DLD1 (cell line): ENCODE measurements around the gene NKIRAS1.
"Not testable (repeated sequence)": the region's sequence is repeated elsewhere in the genome, so short reads cannot be mapped to it uniquely, and the experiment has no call there.

Source experiments
- in situ Hi-C: cut with HindIII; loops from 2 replicates; pipeline ENCODE4 v1.10.0; 2017; ENCODE audit warnings: low sequenced_read_pairs

The NKIRAS1 gene

DNA sequence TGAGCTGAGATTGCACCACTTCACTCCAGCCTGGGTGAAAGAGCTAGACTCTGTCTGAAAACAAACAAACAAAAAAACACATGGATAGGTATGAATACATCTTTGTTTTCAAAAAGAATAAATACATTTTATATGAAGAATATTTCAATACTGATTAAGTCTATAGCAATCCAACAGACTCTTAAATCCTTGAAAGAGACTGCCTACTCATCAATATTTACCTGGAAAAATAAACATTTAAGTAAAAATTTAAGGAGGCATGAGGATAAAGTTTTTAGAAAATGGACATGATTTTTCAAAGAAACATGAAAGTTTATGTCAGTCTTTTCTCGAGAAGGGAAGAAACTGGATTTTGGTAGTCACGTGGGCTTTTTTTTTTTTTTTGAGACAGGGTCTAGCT is 5.4 kb downstream of the NKIRAS1 start:
- in situ Hi-C loops = no loop called here

DNA sequence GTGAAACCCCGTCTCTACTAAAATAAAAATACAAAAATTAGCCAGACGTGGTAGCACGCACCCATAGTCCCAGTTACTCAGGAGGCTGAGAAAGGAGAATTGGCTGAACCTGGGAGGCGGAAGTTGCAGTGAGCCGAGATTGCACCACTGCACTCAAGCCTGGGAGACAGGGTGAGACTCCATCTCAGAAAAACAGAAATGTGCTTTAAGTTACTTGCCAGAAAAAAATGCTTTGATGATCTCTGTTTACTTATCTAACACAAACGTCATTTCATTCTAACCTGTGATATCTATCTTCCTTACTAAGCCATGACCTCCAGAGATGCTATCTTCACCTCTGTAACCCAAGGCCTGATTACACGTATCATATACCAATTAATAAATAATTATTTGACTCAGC is 7.4 kb downstream of the NKIRAS1 start:
- in situ Hi-C loops = no loop called here

DNA sequence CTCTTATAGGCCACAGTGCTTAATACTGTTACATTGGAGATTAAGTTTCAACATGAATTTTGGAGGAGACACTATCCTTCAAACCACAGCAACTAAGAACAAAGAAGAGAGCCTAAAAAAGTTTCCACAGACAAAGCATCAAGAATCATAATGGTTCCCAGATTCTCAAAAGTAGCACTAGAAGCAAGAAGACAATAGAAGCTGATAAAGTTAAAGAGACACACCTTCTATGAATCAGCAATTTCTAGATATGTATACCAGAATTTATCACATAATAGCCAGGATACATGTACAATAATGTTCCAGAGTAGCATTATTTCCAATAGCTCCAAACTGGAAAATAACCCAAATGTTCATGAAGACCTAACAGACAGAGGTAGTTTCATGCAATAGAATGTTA is 12.2 kb downstream of the NKIRAS1 start:
- in situ Hi-C loops = no loop called here

DNA sequence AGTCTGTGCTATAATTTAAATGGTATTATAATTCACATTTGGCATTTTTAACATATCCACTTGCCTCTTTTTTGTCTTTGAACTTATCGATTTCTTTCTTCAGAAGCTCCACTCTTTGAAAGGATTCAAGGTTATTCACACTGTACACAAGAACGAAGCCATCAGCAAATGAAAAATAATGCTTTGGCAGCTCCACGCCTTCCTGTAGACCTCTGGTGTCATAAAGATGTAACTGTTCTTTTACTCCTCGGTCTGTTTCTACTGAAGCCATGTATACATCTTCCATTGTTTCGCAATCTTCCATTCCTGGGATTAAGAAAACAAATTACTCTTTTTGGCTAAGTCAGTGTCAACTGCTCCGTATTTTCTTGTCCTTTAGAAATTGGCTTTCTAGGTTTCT is 16.0 kb downstream of the NKIRAS1 start:
- in situ Hi-C loops = no loop called here

DNA sequence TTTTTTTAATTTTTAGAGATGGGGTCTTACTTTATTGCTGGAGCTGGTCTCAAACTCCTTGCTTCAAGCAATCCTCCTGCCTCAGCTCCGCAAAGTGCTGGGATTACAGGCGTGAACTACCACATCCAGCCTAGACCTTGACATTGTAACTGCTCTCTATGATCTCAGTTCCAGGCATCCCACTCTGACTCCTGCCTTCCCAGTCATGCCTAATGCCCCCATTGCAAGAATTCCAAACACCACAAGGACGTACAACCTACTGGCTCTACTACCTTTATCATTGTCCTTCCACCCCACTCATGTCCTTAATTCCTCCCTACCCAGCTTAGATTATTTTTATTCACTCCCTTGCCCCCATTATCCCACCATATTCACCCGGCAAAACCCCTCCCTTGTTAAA is 21.6 kb downstream of the NKIRAS1 start:
- in situ Hi-C loops = no loop called here

DNA sequence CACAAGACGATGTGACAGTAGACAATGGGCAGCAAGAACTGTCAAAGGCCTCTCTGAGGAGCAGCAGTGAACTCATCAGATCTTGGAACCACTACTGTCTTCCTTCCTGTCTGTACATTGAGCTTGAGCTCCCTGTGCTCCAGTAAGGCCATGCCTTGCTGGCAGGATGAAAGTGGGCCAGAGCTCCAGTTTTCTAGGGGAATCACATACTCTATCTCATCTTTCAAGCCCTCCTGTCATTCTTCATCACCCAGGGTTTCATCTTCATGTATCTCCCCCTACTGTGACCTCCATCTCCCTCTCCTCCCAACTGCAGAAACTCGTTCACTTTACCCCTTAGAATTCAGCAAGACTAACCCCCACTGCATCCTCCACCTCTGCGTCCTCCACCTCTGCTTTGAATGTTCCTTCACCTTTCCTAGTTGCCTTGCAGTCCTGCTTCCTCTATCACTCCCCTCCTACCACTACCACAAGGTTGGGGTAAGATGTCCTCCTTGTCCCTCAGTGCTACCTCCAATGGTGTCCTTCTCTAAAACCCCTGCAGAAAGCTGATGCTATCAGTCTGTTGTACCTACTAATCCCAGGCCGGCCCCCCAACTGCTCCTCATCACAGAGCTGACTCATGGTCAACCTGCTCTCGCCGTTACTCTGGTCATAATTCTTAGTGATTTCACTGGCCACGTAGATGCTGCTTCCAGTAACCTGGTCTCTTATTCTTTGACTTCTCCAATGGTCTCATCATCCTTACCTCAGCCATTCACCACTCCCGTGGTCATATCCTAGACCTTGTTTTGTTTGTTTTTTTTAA is 22.3 kb downstream of the NKIRAS1 start:
- in situ Hi-C loops = no loop called here

DNA sequence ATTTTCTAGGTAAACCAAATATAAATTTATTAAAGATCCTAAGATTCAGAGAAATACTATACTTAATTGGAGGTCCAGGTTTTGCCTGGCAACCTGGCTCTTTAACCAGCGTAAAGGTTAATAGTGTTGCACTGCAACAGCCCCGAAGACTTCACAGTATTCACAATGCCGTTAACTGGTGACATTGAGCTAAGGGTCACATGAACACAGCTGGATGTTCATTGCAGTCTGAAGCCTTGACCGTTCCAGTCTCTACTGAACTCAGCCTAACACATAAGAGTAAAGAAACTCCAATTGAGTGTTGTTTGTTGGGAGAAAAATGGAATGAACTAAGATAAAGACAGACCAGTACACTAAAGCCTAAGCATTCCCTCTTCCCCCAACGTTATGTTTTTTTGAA is 26.8 kb downstream of the NKIRAS1 start:
- in situ Hi-C loops = no loop called here

DNA sequence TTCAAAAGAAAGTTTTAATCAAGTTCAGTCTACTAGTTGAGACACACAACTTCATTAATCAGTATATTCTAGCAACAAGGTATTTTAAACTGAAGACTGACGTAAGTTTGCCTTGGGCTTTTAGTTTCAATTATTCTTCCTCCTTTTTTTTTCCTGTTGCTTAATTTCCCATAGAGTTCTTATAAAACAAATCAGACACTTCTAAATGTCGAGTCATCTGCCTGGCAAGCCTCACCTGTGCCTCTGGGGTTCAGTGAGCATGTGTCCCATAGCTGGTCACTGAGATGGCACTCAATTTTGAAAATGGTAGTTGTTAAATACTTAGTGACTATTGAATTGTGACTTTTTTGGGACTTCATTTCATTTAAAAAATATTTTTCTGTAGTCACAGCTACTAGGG is 27.4 kb downstream of the NKIRAS1 start:
- in situ Hi-C loops = no loop called here

DNA sequence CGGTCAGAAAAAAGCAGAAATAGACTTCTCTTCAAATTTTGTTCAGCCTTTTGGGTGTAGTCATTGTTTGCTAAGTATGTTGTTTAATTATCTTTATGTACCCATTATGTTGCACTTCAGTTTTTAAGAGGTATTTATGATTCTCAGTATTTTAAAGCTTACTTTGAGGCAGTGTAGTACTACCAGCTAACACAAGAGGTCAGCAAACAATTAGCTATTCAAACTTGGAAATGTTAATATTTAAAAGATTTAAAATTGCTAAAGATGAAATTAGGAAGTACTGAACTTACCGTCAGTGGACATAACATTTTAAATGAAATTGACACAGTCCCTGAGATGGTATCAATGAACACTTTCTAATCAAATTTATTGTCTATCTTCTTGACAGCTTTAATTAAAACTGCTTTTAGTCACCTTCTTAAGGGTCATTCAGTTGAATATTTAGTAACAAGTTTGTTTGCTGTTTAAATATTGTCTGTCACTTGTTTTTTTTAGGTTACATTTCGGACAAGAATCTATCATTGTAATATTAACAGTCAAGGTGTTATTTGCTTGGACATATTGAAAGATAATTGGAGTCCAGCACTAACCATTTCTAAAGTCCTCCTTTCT is 28.1 kb downstream of the NKIRAS1 start:
- in situ Hi-C loops = no loop called here

DNA sequence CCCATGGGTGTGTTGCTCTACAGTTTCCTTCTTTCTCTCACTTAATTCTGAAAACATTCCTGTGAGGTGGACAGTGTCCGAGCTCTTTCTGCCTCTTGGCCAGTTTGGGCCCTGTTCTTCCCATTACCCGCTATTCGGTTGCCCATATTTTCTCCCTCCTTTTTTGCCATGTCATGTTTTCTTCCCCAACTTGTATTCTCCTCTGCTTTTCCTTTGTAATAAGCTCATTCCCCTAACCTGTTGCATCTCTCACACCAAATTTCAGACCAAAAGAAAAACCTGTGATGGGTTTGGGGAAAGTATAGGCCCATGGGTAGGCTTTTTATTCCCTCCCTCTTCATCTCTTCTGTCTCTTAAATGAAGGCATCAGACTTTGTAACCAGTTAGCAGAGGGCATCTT is 30.5 kb downstream of the NKIRAS1 start:
- in situ Hi-C loops = no loop called here

DNA sequence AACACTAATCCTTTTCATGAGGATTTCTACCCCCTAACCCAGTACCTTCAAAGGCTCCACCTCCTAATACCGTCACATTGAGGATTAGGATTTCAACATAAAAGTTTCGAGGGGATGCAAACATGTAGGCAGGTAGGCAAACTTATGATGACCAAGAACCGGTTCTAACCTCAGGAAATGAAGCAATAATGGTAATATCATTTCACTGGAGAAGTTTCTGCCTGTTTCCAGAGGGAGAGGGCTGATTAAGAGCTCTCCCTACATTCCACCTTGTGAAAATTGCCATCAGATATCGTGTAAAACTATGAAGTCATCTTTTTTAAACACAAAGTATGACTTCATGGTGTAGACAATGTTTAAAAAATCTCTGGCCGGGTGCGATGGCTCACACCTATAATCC is 31.6 kb downstream of the NKIRAS1 start:
- in situ Hi-C loops = no loop called here

DNA sequence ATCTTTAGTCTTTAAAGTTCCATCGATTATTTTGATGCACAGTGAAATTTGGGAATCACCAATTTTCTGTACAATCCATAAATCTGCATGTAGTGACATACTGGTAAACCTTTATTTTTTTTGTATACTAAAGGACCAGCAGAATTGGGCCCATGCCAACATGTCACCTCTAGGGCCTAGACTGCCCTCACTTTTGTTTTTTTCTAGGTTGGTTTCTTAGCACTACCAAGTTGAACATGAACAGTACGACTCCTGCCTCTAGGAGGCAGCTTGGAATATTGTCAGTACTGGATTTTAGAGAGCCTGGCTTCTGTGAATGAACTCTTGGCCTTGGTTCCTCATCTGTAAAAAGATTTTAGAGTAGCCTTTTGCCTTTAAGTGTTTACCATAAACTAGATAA is 32.3 kb downstream of the NKIRAS1 start:
- in situ Hi-C loops = no loop called here

DNA sequence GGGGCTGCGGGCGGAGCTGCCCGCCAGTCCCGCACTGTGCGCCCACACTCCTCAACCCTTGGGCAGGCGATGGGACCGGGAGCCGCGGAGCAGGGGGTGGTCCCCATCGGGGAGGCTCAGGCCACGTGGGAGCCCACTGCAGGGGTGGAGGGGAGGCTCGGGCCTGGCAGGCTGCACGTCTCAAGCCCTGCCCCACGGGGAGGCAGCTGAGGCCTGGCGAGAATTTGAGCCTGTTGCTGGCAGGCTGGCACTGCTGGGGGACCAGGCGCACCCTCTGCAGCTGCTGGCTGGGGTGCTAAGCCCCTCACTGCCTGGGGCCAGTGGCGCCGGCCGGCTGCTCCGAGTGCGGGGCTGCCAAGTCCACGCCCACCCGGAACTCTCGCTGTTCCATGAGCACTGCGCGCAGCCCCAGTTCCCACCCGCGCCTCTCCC is 34.3 kb downstream of the NKIRAS1 start:
- in situ Hi-C loops = no loop called here

DNA sequence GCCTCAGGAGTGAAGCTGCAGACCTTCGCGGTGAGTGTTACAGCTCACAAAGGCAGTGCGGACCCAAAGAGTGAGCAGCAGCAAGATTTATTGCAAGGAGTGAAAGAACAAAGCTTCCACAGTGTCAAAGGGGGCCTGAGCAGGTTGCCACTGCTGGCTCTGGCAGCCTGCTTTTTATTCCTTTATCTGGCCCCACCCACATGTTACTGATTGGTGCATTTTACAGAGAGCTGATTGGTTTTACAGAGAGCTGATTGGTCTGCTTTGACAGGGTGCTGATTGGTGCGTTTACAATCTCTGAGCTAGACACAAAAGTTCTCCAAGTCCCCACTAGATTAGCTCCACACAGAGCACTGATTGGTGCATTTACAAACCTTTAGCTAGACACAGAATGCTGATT is 34.8 kb downstream of the NKIRAS1 start:
- in situ Hi-C loops = not testable (repeated sequence)

DNA sequence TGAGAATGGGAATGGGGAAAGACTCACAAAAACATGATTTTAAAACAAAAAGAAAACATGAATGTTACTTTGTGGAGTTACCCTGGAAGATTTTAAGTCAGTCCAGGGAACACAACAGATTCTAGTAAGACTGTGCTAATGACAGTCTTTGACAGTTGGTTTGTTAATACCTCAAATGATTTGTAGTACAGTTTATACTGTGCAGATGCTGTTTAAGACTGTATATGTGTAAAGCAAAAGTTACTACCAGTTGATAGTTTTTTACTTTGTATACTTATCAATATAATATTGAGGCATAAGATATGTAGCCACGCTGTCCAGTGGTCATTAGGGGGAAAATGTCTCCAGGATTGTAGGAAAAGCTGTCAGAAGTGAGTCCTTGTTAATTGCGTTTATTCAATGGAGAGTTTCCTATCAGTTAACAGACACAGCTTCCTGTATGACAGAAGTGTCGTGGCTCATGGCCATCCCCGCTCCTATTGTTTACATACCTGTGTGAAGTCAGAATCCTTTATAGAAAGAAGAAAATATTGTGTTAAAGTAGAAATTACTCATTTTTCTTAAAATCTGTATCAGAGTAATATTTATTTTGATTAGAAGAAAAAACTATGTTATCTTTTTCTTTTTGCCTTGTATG is 36.0 kb downstream of the NKIRAS1 start:
- in situ Hi-C loops = no loop called here

DNA sequence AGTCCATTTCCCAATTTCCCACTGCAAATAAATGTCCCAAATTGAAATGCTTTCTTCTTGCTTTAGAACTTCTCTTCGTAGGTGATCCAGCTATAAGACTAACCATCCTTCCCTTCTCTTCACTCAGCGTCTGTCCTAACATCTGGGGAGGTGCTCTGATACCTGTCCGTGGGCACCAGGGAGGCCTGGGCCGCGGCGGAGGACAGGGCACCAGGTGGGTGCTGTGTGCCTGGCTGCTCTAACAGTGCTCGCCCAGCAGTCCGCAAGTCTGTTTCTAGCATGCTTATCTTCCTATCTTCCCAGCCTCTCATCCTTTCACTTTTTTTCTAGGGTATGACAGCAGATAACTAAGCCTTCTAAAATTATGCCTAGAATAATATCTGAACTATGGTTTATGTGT is 37.3 kb downstream of the NKIRAS1 start:
- in situ Hi-C loops = no loop called here

DNA sequence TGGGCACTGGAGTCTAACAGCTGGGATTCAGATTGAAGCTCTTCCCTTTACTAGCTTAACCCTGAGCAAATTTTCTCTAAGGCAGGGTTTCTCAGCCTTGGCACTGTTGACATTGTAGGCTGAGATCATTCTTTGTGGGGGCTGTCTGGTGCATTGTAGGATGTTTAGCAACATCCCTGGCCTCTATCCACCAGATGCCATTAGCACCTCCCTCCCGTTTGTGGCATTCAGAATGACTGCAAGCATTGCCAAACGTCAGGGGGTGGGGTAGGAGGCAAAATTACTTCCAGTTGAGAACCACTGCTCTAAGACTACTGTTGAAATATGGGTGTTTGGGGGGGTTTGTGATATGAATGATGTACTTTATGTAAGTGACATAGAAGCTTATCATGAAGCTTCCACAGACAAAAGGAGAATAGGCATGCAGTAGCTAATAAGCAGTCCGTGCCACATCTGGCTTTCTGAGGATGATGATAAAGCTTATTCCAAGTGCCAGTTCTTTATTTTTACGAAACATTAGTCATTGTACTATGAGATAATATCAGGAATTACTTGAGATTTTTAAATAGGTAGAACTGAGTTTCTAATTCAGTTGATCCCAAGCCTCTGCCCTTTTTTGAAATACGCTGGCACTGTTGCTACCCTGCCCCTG is 39.3 kb downstream of the NKIRAS1 start:
- in situ Hi-C loops = no loop called here

DNA sequence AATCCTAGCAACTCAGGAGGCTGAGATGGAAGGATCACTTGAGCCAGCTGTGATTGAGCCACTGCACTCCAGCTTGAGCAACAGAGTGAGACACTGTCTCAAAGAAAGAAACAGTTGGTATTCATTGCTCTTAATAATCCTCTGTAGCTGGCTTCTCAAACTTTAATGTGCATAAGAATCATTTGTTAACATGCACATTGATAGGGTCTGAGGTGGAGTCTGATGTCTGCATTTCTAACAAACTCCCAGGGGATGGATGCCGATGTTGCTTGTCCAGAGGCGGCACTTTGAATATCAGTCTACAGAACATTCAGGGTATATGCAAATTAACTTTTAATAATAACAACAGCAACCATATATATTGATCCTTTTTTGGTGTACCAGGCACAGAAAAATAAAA is 39.9 kb downstream of the NKIRAS1 start:
- in situ Hi-C loops = no loop called here

DNA sequence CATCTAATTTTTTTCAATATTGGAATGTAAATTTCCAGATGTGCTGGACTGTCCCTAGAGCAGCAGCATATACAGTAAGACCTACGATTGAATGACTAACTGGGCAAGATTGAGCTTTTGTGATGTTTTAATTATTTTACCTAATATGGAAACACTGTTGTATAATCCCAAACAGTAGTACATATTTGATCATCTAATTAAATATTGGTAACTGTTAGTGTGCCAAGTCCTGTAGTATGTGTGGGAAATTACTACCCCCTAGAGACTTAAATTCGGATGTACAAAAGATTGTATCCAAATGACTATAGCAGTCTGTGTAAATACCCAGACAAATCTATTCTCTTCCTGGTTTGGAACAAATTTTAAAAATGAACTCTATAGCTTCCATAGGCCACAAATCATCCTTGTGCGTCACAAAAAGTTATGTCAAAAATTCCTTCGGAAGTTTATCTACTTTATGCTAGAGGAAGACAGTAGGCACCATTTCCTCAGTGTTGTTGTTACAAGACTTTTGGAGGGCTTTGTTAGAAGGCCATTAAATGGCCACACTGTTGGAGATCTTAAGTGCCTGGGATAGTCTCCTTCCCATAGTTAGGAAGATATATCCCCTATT is 41.6 kb downstream of the NKIRAS1 start:
- in situ Hi-C loops = no loop called here

DNA sequence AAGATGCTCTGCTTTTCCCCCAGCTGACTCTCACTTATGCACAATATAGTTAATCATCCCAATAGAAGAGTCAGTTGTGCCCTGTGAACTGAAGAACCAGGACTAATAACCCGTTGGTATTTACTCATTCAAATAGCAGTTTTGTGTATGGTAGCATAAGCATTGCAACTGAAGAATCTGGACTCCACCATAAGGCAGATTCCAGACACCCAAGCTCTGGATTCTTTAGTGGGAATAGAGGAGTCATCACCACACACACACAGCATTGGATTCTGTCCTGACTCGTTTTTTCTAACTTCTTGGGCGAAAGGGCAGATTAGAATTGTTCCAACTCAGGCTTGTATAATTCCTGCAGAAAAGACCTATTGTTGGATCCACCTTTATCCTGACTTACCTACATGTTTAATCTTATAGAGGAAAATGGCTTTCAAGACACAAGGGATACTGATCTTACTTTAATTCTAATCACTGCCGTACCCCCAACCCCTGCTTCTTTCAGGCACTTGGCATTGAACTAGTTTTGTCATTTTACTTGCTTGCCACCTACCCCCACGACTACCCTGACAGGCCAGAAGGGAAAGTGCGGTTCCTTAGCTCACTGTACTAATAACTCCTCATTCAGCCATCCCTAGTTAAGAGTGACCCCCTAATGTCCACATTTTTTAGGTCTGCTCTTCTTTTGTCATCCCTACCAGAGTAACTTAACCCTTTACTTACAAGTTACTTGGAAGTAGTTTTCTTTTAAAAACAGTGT is 42.3 kb downstream of the NKIRAS1 start:
- in situ Hi-C loops = no loop called here

DNA sequence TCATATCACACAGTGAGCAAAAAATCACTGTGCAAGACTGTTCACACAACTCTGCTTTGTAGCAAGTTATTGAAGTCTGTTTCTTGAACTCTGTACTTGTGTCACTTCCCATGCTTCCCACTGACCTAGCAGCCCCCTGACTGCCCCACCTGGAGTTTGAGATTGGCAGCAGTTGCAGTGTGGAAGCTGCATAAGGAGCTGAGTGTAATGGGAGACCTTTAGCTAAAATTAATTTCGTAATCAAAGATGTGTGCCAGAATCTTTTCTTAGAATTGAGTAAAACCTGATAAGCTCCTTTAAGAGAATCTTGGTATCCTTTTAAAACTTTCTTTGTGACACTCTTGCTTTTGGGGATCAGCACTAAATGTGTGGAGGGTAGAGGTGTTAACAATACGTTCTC is 42.8 kb downstream of the NKIRAS1 start:
- in situ Hi-C loops = no loop called here
